Activated naive CD4-positive, alpha-beta T cell treated with anti-CD3 and anti-CD28 coated beads for 36 hours (primary cell): ENCODE measurements around the gene RRAGD. TPM values are rescaled to one million over a fixed set of nuclear protein-coding genes. Genes with fewer than 3 reads are reported as not detected.

Experiments
- CTCF ChIA-PET: fragments of 350-600 bp; sonication (Branson Sonifier 250); formaldehyde crosslinking; loops from one replicate; lab custom pipeline; 2021; ENCODE audit warnings: antibody characterized with exemption; lab: Charles Lee
- DNase-seq: peaks from one replicate; pipeline ENCODE4 v3.0.0-alpha.2; 2020
- H3K27ac Mint-ChIP-seq: one replicate; pipeline ENCODE4 v1.8.0; 2021; ENCODE audit warnings: mild to moderate bottlenecking, mixed read lengths
- H3K27me3 Mint-ChIP-seq: one replicate; pipeline ENCODE4 v1.8.0; 2021; ENCODE audit warnings: low read depth, mixed read lengths
- H3K36me3 Mint-ChIP-seq: one replicate; pipeline ENCODE4 v1.8.0; 2021; ENCODE audit warnings: low read depth, mixed read lengths
- H3K4me1 Mint-ChIP-seq: one replicate; pipeline ENCODE4 v1.8.0; 2021; ENCODE audit warnings: low read depth, mixed read lengths
- H3K4me3 Mint-ChIP-seq: one replicate; pipeline ENCODE4 v1.8.0; 2021; ENCODE audit warnings: mild to moderate bottlenecking, moderate library complexity, mixed read lengths
- H3K9me3 Mint-ChIP-seq: one replicate; pipeline ENCODE4 v1.8.0; 2021; ENCODE audit warnings: mixed read lengths
- intact Hi-C: fragments of 100-400 bp; cut with micrococcal nuclease; formaldehyde crosslinking; loops from one replicate; pipeline ENCODE4 v1.15.1; 2023
- total RNA-seq, 2 experiments: library from RNA; stranded (reverse); gene quantifications; one replicate each; pipeline ENCODE4 v1.2.3, GENCODE V29; 2021

Gene RRAGD
- total RNA-seq, 2 experiments from 2014 or later = 11.3 to 13.2 TPM

GRCh38 chr6:89323511-89323971, 88.5 kb downstream of the RRAGD start:
- Mint-ChIP-seq H3K36me3 (peaks cover 2% of the 10 kb centered on the region), H3K4me1 (no peaks in the 10 kb centered on the region), H3K9me3 (no peaks in the 10 kb centered on the region), H3K27me3 (no peaks in the 10 kb centered on the region), H3K27ac (no peak overlapping the region), H3K4me3 (no peak overlapping the region)
- intact Hi-C loops = no loop called here
- DNase-seq = no peak
- CTCF ChIA-PET = interaction anchor here (0.6 kb wide), 1 partner anchor 44 kb away, joined by 6 read pairs; no protein-coding TSS in a partner anchor

GRCh38 chr6:89321131-89321970, 90.7 kb downstream of the RRAGD start:
- Mint-ChIP-seq H3K36me3 (peaks cover 1% of the 10 kb centered on the region), H3K27ac (no peak overlapping the region), H3K4me3 (no peak overlapping the region), H3K9me3 (no peaks in the 10 kb centered on the region), H3K27me3 (no peaks in the 10 kb centered on the region), H3K4me1 (no peaks in the 10 kb centered on the region)
- intact Hi-C loops = no loop called here
- CTCF ChIA-PET = no interaction called here
- DNase-seq = no peak

DNA sequence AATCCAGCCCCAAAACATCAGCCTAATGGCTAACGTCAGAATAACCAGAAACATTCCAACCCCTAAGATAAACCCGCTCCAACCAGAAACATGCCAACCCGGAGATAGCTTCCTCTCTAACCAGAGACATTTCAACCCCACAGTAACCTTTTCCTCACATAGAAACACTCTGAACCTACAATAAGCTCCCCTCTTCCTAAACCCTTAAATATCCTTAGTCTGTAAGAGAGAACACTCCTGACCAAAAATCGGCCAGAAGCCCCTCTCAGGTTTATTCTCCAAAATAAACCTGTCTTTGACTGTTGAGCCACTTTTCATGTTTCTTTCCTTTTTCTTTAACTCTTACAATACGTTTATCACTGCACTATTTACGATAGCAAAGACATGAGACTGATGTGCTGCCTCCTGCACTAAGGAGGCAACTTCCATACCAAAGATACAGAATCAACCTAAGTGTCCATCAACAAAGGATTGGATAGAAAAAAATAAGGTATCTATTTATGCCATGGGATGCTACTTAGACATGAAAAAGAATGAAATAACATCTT, 92.0 kb downstream of the RRAGD start:
- H3K4me1 Mint-ChIP-seq = no peaks in the 10 kb centered on the region
- no peaks in the 10 kb centered on the region for H3K9me3 Mint-ChIP-seq
- no peak overlapping the region for H3K27ac Mint-ChIP-seq
- intact Hi-C loops = no loop called here
- DNase-seq = no peak
- no peaks in the 10 kb centered on the region for H3K36me3 Mint-ChIP-seq
- no peaks in the 10 kb centered on the region for H3K27me3 Mint-ChIP-seq
- H3K4me3 Mint-ChIP-seq = no peak overlapping the region
- CTCF ChIA-PET = no interaction called here

DNA sequence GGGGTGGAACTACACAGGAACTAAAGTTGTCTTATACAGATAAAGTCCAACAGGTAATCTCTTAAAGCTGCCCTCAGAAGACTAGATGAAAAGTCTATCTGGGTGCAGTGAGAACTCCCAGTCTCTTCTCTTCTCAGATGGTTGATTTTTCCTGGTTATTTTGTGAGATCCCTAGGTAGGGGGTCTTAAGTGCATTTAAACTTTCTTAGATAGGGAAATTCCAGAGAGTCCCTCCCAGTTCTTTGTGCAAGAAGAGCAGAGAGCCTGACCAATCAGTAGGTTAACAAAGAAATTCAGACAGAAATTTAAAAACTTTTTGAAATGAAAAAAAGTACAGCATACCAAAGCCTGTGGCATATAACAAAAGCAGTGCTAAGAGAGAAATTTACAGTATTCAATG, 95.0 kb downstream of the RRAGD start:
- Mint-ChIP-seq H3K4me1 (no peaks in the 10 kb centered on the region), H3K9me3 (no peaks in the 10 kb centered on the region), H3K4me3 (no peak overlapping the region), H3K27me3 (no peaks in the 10 kb centered on the region), H3K36me3 (no peaks in the 10 kb centered on the region), H3K27ac (no peak overlapping the region)
- DNase-seq = no peak
- intact Hi-C loops = no loop called here
- CTCF ChIA-PET = interaction anchor here (0.7 kb wide), 1 partner anchor 15 kb away, joined by 5 read pairs; no protein-coding TSS in a partner anchor

- no peaks in the 10 kb centered on the region for H3K9me3 Mint-ChIP-seq
- no peaks in the 10 kb centered on the region for H3K36me3 Mint-ChIP-seq
- intact Hi-C loops = no loop called here
- peaks cover 2% of the 10 kb centered on the region for H3K27me3 Mint-ChIP-seq
- no peaks in the 10 kb centered on the region for H3K4me1 Mint-ChIP-seq
- H3K4me3 Mint-ChIP-seq = no peak within 1 kb of the TSS
- H3K27ac Mint-ChIP-seq = no peak within 1 kb of the TSS
- CTCF ChIA-PET = interaction anchor here (1.4 kb wide), 1 partner anchor 56 kb away, joined by 3 read pairs; no protein-coding TSS in a partner anchor
- DNase-seq = no peak
These were observed 96.7 kb downstream of the RRAGD start, which contains the start of gene GABRR2 for GRCh38 chr6:89315249-89315885. TSS of gene GABRR2 (minus strand) at chr6:89315299. CDS start at chr6:89315165, 134 bp downstream.

DNA sequence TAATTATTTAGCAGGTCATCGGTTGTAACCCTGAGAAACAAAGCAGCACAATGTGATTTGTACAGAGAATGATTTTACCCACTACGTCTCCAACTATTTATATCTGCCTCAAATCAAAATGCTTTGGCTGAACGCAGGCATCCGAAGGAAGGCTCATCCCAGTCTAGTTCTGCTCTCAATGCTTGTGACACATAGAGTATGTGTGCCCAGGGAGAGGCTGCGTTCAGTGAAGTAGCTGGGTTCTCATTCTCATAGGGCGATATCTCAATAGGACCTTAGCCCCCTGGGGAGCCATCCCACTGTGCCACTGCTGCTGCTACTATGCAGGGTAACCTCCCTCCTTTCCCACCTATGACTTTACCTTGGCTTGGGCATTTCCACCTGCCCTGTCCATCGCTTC, 97.4 kb downstream of the RRAGD start:
- no peak overlapping the region for H3K4me3 Mint-ChIP-seq
- H3K4me1 Mint-ChIP-seq = no peaks in the 10 kb centered on the region
- no peaks in the 10 kb centered on the region for H3K9me3 Mint-ChIP-seq
- no peak for DNase-seq
- no peak overlapping the region for H3K27ac Mint-ChIP-seq
- intact Hi-C loops = no loop called here
- CTCF ChIA-PET = interaction anchor here (1.4 kb wide), 1 partner anchor 57 kb away, joined by 3 read pairs; no protein-coding TSS in a partner anchor
- H3K27me3 Mint-ChIP-seq = peaks cover 2% of the 10 kb centered on the region
- no peaks in the 10 kb centered on the region for H3K36me3 Mint-ChIP-seq

Other genes with a start within 250 kb of the RRAGD start
- not detected for gene GABRR1, start 194.9 kb downstream of the RRAGD start, total RNA-seq
- gene GABRR2, start 97.0 kb downstream of the RRAGD start, total RNA-seq = not detected
- 10 to 100 TPM; 10.8 to 10.9 TPM for gene UBE2J1, start 59.6 kb downstream of the RRAGD start, total RNA-seq
- gene ANKRD6, start 20.9 kb upstream of the RRAGD start, total RNA-seq = 1 to 10 TPM; 1.5 to 1.6 TPM
- gene LYRM2, start 226.5 kb upstream of the RRAGD start, total RNA-seq = 10 to 100 TPM; 15.8 to 18.3 TPM